ENCODE data around the gene PSORS1C2.

PSORS1C2 gene

GRCh38 chr6:31125586-31126363 lies 13.1 kb downstream of the PSORS1C2 start:
- Histone ChIP-seq H3K9ac (no peak overlapping the region), H3K4me3 (IDR thresholded peaks at IDR 0.05; ENCODE audit: insufficient read depth, low read depth, low read length) (no peak overlapping the region), H2AFZ (ENCODE audit: low read depth) (no peak overlapping the region), H3K27ac (no peak overlapping the region), H3K36me3 (ENCODE audit: insufficient read depth) (no peaks in the 10 kb centered on the region), H3K27me3 (ENCODE audit: insufficient read depth, low read depth) (peaks cover 4% of the 10 kb centered on the region; the same call in 1 of the 2 replicates), H3K79me2 (ENCODE audit: insufficient read depth, low read depth) (no peaks in the 10 kb centered on the region), H3K4me2 (no peak overlapping the region), H4K20me1 (ENCODE audit: insufficient read depth) (no peaks in the 10 kb centered on the region), H3K4me1 (ENCODE audit: low read depth, poor library complexity, severe bottlenecking) (peaks cover 4% of the 10 kb centered on the region)
- no peak for TF ChIP-seq CTCF (conservative IDR thresholded peaks at IDR 0.05; ENCODE audit: low read depth, low read length)

- no peak overlapping the region for H3K4me2 ChIP-seq
- no peak overlapping the region for H3K4me3 ChIP-seq (IDR thresholded peaks at IDR 0.05; ENCODE audit: insufficient read depth, low read depth, low read length)
- no peaks in the 10 kb centered on the region for H3K79me2 ChIP-seq (ENCODE audit: insufficient read depth, low read depth)
- no peak overlapping the region for H3K27ac ChIP-seq
- H2AFZ ChIP-seq (ENCODE audit: low read depth) = no peak overlapping the region
- no peak for TF ChIP-seq CTCF (conservative IDR thresholded peaks at IDR 0.05; ENCODE audit: low read depth, low read length)
- H3K36me3 ChIP-seq (ENCODE audit: insufficient read depth) = no peaks in the 10 kb centered on the region
- H4K20me1 ChIP-seq (ENCODE audit: insufficient read depth) = no peaks in the 10 kb centered on the region
- H3K9ac ChIP-seq = no peak overlapping the region
- peaks cover 4% of the 10 kb centered on the region; the same call in 1 of the 2 replicates for H3K27me3 ChIP-seq (ENCODE audit: insufficient read depth, low read depth)
- H3K4me1 ChIP-seq (ENCODE audit: low read depth, poor library complexity, severe bottlenecking) = peaks cover 4% of the 10 kb centered on the region
Measured at GRCh38 chr6:31125162-31125561, 13.7 kb downstream of the PSORS1C2 start.

- Histone ChIP-seq H3K4me2 (no peak overlapping the region), H3K9ac (no peak overlapping the region), H3K4me3 (IDR thresholded peaks at IDR 0.05; ENCODE audit: insufficient read depth, low read depth, low read length) (no peak overlapping the region), H4K20me1 (ENCODE audit: insufficient read depth) (no peaks in the 10 kb centered on the region), H3K79me2 (ENCODE audit: insufficient read depth, low read depth) (no peaks in the 10 kb centered on the region), H2AFZ (ENCODE audit: low read depth) (no peak overlapping the region), H3K27ac (no peak overlapping the region), H3K4me1 (ENCODE audit: low read depth, poor library complexity, severe bottlenecking) (peaks cover 4% of the 10 kb centered on the region), H3K36me3 (ENCODE audit: insufficient read depth) (no peaks in the 10 kb centered on the region), H3K27me3 (ENCODE audit: insufficient read depth, low read depth) (peaks cover 17% of the 10 kb centered on the region; the same call in 1 of the 2 replicates)
- TF ChIP-seq CTCF (conservative IDR thresholded peaks at IDR 0.05; ENCODE audit: low read depth, low read length) = no peak
Measured at GRCh38 chr6:31122791-31123706, 15.8 kb downstream of the PSORS1C2 start.

GRCh38 chr6:31121131-31121790 lies 17.6 kb downstream of the PSORS1C2 start:
- peaks cover 35% of the 10 kb centered on the region; the same call in 1 of the 2 replicates for H3K27me3 ChIP-seq (ENCODE audit: insufficient read depth, low read depth)
- no peak for TF ChIP-seq CTCF (conservative IDR thresholded peaks at IDR 0.05; ENCODE audit: low read depth, low read length)
- H3K4me2 ChIP-seq = no peak overlapping the region
- H2AFZ ChIP-seq (ENCODE audit: low read depth) = no peak overlapping the region
- no peaks in the 10 kb centered on the region for H3K4me1 ChIP-seq (ENCODE audit: low read depth, poor library complexity, severe bottlenecking)
- H3K36me3 ChIP-seq (ENCODE audit: insufficient read depth) = no peaks in the 10 kb centered on the region
- no peak overlapping the region for H3K27ac ChIP-seq
- H3K4me3 ChIP-seq (IDR thresholded peaks at IDR 0.05; ENCODE audit: insufficient read depth, low read depth, low read length) = no peak overlapping the region
- H4K20me1 ChIP-seq (ENCODE audit: insufficient read depth) = no peaks in the 10 kb centered on the region
- no peak overlapping the region for H3K9ac ChIP-seq
- no peaks in the 10 kb centered on the region for H3K79me2 ChIP-seq (ENCODE audit: insufficient read depth, low read depth)

Measured in KMS-11 (cell line).